Parathyroid adenoma (tissue), 2 donors: ENCODE measurements around the gene HSPH1.

ENCODE experiments used
- H2AFZ ChIP-seq: fragments of 300-600 bp; sonication (generic); one replicate; pipeline ENCODE4 v1.7.0; 2017; ENCODE audit warnings: antibody characterized with exemption, mild to moderate bottlenecking
- H3K27ac ChIP-seq: fragments of 300-600 bp; sonication (generic); one replicate; pipeline ENCODE4 v1.7.0; 2017
- H3K27me3 ChIP-seq: fragments of 300-600 bp; sonication (generic); one replicate; pipeline ENCODE4 v1.7.0; 2017; ENCODE audit warnings: low read length; ENCODE audit not compliant: control insufficient read depth, insufficient read depth
- H3K36me3 ChIP-seq: fragments of 300-600 bp; sonication (generic); one replicate; pipeline ENCODE4 v1.7.0; 2017; ENCODE audit warnings: low read length; ENCODE audit not compliant: control insufficient read depth, insufficient read depth
- H3K4me1 ChIP-seq: fragments of 300-600 bp; sonication (generic); one replicate; pipeline ENCODE4 v1.7.0; 2017; ENCODE audit warnings: control low read depth
- H3K4me2 ChIP-seq: fragments of 300-600 bp; sonication (generic); one replicate; pipeline ENCODE4 v1.7.0; 2017; ENCODE audit warnings: low read length
- H3K4me3 ChIP-seq: fragments of 300-600 bp; sonication (generic); one replicate; pipeline ENCODE4 v1.7.0; 2017; ENCODE audit warnings: low read depth, low read length
- H3K79me2 ChIP-seq: fragments of 300-600 bp; sonication (generic); one replicate; pipeline ENCODE4 v1.7.0; 2017; ENCODE audit warnings: control low read depth
- H3K9ac ChIP-seq: fragments of 300-600 bp; sonication (generic); one replicate; pipeline ENCODE4 v1.7.0; 2017; ENCODE audit warnings: mild to moderate bottlenecking
- H3K9me3 ChIP-seq: fragments of 300-600 bp; sonication (generic); one replicate; pipeline ENCODE4 v1.7.0; 2017; ENCODE audit warnings: low read length; ENCODE audit not compliant: control insufficient read depth
- TF ChIP-seq, protein P1 (sequence below): fragments of 300-600 bp; sonication (generic); IDR thresholded peaks from one replicate; pipeline ENCODE4 v1.7.0; 2017; ENCODE audit warnings: antibody characterized with exemption, mild to moderate bottlenecking
- donor health status: primary hyperparathyroidism.

Gene HSPH1

GRCh38 chr13:31192306-31192705, 30.6 kb upstream of the HSPH1 start:
- no peak overlapping the region for H3K9ac ChIP-seq

GRCh38 chr13:31191748-31192147, 30.0 kb upstream of the HSPH1 start:
- no peak overlapping the region for H2AFZ ChIP-seq
- H3K27ac ChIP-seq, result no peak overlapping the region
- TF ChIP-seq, protein P1, sequence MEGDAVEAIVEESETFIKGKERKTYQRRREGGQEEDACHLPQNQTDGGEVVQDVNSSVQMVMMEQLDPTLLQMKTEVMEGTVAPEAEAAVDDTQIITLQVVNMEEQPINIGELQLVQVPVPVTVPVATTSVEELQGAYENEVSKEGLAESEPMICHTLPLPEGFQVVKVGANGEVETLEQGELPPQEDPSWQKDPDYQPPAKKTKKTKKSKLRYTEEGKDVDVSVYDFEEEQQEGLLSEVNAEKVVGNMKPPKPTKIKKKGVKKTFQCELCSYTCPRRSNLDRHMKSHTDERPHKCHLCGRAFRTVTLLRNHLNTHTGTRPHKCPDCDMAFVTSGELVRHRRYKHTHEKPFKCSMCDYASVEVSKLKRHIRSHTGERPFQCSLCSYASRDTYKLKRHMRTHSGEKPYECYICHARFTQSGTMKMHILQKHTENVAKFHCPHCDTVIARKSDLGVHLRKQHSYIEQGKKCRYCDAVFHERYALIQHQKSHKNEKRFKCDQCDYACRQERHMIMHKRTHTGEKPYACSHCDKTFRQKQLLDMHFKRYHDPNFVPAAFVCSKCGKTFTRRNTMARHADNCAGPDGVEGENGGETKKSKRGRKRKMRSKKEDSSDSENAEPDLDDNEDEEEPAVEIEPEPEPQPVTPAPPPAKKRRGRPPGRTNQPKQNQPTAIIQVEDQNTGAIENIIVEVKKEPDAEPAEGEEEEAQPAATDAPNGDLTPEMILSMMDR, result no peak

More at GRCh38 chr13:31192306-31192705, 30.6 kb upstream of the HSPH1 start:
- Histone ChIP-seq H2AFZ (no peak overlapping the region), H3K4me2 (no peak overlapping the region), H3K4me1 (no peaks in the 10 kb centered on the region), H3K9me3 (no peaks in the 10 kb centered on the region), H3K79me2 (no peaks in the 10 kb centered on the region), H3K36me3 (no peaks in the 10 kb centered on the region), H3K4me3 (no peak overlapping the region), H3K27me3 (no peaks in the 10 kb centered on the region), H3K27ac (no peak overlapping the region)
- TF ChIP-seq, protein P1, result no peak

GRCh38 chr13:31184981-31185645, 23.4 kb upstream of the HSPH1 start:
- Histone ChIP-seq H3K27ac (no peak overlapping the region), H2AFZ (no peak overlapping the region), H3K4me3 (no peak overlapping the region), H3K36me3 (no peaks in the 10 kb centered on the region), H3K9me3 (no peaks in the 10 kb centered on the region), H3K4me2 (no peak overlapping the region), H3K9ac (no peak overlapping the region), H3K79me2 (no peaks in the 10 kb centered on the region), H3K27me3 (no peaks in the 10 kb centered on the region), H3K4me1 (no peaks in the 10 kb centered on the region)
- TF ChIP-seq, protein P1, result no peak

More at GRCh38 chr13:31191748-31192147, 30.0 kb upstream of the HSPH1 start:
- Histone ChIP-seq H3K27me3 (no peaks in the 10 kb centered on the region), H3K36me3 (no peaks in the 10 kb centered on the region), H3K9ac (no peak overlapping the region), H3K4me1 (no peaks in the 10 kb centered on the region), H3K79me2 (no peaks in the 10 kb centered on the region), H3K4me3 (no peak overlapping the region), H3K9me3 (no peaks in the 10 kb centered on the region), H3K4me2 (no peak overlapping the region)

DNA sequence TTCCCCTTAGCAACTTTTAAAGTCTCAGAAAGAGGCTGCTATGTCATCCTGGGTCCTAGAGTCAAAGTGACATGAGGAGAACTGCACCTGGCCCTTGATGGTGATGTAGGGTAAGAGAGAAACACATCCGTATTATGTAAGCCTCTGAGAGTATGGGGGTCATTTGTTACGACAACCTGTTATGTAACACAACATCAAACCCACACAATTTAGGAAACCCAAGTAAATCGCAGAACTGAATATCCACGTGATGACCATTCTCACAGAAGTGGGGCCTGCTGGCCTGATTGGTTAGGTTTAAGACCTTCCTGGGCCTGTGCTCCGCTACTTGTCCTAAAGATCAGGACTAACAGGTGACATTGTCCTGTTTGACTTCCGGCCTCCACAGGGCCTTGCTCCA, 22.7 kb upstream of the HSPH1 start:
- no peak overlapping the region for H3K9ac ChIP-seq
- no peak overlapping the region for H3K4me2 ChIP-seq
- TF ChIP-seq, protein P1, result no peak
- H3K9me3 ChIP-seq, result no peaks in the 10 kb centered on the region
- H3K4me1 ChIP-seq, result no peaks in the 10 kb centered on the region
- H2AFZ ChIP-seq, result no peak overlapping the region
- no peak overlapping the region for H3K4me3 ChIP-seq
- H3K27me3 ChIP-seq, result no peaks in the 10 kb centered on the region
- H3K36me3 ChIP-seq, result no peaks in the 10 kb centered on the region
- H3K27ac ChIP-seq, result no peak overlapping the region
- no peaks in the 10 kb centered on the region for H3K79me2 ChIP-seq

DNA sequence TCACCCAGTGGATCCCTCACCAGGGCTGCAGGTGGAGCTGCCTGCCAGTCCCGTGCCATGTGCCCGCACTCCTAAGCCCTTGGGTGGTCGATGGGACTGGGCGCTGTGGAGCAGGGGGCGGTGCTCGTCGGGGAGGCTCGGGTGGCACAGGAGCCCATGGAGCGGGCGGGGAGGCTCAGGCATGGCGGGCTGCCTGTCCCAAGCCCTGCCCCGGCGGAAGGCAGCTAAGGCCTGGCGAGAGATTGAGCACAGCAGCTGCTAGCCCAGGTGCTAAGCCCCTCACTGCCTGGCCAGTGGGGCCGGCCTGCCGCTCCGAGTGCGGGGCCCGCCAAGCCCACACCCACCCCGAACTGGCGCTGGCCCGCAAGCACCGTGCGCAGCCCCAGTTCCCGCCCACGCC, 21.3 kb upstream of the HSPH1 start:
- Histone ChIP-seq H3K9me3 (no peaks in the 10 kb centered on the region), H3K79me2 (no peaks in the 10 kb centered on the region), H3K4me3 (no peak overlapping the region), H3K9ac (no peak overlapping the region), H3K27ac (no peak overlapping the region), H2AFZ (no peak overlapping the region), H3K4me2 (no peak overlapping the region), H3K36me3 (no peaks in the 10 kb centered on the region), H3K4me1 (no peaks in the 10 kb centered on the region), H3K27me3 (no peaks in the 10 kb centered on the region)
- TF ChIP-seq, protein P1, result no peak
